Stimulated activated CD4-positive, alpha-beta T cell treated with anti-CD3 and anti-CD28 coated beads, TNF-alpha, amount 100 ng/mL, for 1 hour (primary cell): ENCODE measurements around the gene RPTOR.
A peak's percentile ranks its signal among the peaks of the same experiment; 100 is the strongest.

Experiments
- DNase-seq, 3 donors: peaks; one replicate each; pipeline ENCODE4 v3.0.0-alpha.2; 2020; ENCODE audit warnings: low read depth in 3 of 3, low spot score in 1 of 3

Gene RPTOR

GRCh38 chr17:80779961-80780380 is 235.3 kb downstream of the RPTOR start:
- DNase-seq, result no peak

GRCh38 chr17:80780381-80781198 is 236.0 kb downstream of the RPTOR start:
- no peak for DNase-seq

GRCh38 chr17:80781211-80781610 is 236.6 kb downstream of the RPTOR start:
- DNase-seq, result no peak

GRCh38 chr17:80781807-80782277 is 237.2 kb downstream of the RPTOR start:
- no peak for DNase-seq

GRCh38 chr17:80782536-80783427 is 238.1 kb downstream of the RPTOR start:
- DNase-seq, result peak in 1 of 3 donors; percentile 35

- DNase-seq, result no peak
Observed at GRCh38 chr17:80783486-80783885, 238.8 kb downstream of the RPTOR start.

- no peak for DNase-seq
Observed at GRCh38 chr17:80783971-80784370, 239.3 kb downstream of the RPTOR start.

GRCh38 chr17:80785477-80786178 is 241.0 kb downstream of the RPTOR start:
- DNase-seq, result no peak

GRCh38 chr17:80786470-80786869 is 241.8 kb downstream of the RPTOR start:
- no peak for DNase-seq

GRCh38 chr17:80786887-80787286 is 242.2 kb downstream of the RPTOR start:
- no peak for DNase-seq

GRCh38 chr17:80787881-80788280 is 243.2 kb downstream of the RPTOR start:
- no peak for DNase-seq

- DNase-seq, result no peak
Observed at GRCh38 chr17:80789356-80789902, 244.8 kb downstream of the RPTOR start.

GRCh38 chr17:80790021-80790765 is 245.6 kb downstream of the RPTOR start:
- DNase-seq, result no peak

GRCh38 chr17:80790981-80791742 is 246.5 kb downstream of the RPTOR start:
- DNase-seq, result no peak

- no peak for DNase-seq
Observed at GRCh38 chr17:80791758-80792284, 247.2 kb downstream of the RPTOR start.

- DNase-seq, result no peak
Observed at GRCh38 chr17:80792373-80792781, 247.7 kb downstream of the RPTOR start.

- no peak for DNase-seq
Observed at GRCh38 chr17:80793421-80793820, 248.8 kb downstream of the RPTOR start.

GRCh38 chr17:80793851-80794267 is 249.2 kb downstream of the RPTOR start:
- DNase-seq, result no peak
